ENCODE data around the gene EGFR.

- TF ChIP-seq, protein P1, sequence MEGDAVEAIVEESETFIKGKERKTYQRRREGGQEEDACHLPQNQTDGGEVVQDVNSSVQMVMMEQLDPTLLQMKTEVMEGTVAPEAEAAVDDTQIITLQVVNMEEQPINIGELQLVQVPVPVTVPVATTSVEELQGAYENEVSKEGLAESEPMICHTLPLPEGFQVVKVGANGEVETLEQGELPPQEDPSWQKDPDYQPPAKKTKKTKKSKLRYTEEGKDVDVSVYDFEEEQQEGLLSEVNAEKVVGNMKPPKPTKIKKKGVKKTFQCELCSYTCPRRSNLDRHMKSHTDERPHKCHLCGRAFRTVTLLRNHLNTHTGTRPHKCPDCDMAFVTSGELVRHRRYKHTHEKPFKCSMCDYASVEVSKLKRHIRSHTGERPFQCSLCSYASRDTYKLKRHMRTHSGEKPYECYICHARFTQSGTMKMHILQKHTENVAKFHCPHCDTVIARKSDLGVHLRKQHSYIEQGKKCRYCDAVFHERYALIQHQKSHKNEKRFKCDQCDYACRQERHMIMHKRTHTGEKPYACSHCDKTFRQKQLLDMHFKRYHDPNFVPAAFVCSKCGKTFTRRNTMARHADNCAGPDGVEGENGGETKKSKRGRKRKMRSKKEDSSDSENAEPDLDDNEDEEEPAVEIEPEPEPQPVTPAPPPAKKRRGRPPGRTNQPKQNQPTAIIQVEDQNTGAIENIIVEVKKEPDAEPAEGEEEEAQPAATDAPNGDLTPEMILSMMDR (IDR thresholded peaks at IDR 0.05; ENCODE audit: low read depth, low read length), result no peak
- TF ChIP-seq POLR2A (IDR thresholded peaks at IDR 0.05; ENCODE audit: extremely low read depth, insufficient read length), result no peak
Observed at GRCh38 chr7:55252386-55252785, 233.6 kb downstream of the EGFR start.
